Esophagus muscularis mucosa (tissue), 4 donors: Measurements from ENCODE around the gene CYP3A4.

Source experiments
- CTCF ChIP-seq, 3 experiments: fragments of 200-600 bp in 2 of 3; fragments of 450-650 bp in 1 of 3; sonication (generic) in 2 of 3; IDR thresholded peaks; one replicate each; pipeline ENCODE4 v1.5.1; 2017 to 2019; ENCODE audit warnings: antibody characterized with exemption in 3 of 3, mild to moderate bottlenecking in 2 of 3, moderate library complexity in 1 of 3
- EP300 ChIP-seq: sonication (generic); formaldehyde crosslinking; IDR thresholded peaks from one replicate; pipeline ENCODE4 v1.6.1; 2017; ENCODE audit warnings: antibody characterized with exemption
- POLR2AphosphoS5 ChIP-seq, 2 donors: sonication (generic); formaldehyde crosslinking; IDR thresholded peaks; one replicate each; pipeline ENCODE4 v1.6.1; 2017; ENCODE audit warnings: antibody characterized with exemption in 2 of 2

GRCh38 chr7:99820408-99821027, 36.5 kb upstream of the CYP3A4 start:
- TF ChIP-seq EP300 (no peak), CTCF (IDR thresholded peaks at IDR 0.05) (no peak), POLR2AphosphoS5 (IDR thresholded peaks at IDR 0.05) (no peak)
